Measurements from ENCODE around the gene KLHL29.

GRCh38 chr2:23668756-23669304 is 283.9 kb downstream of the KLHL29 start:
- TF ChIP-seq CTCF (IDR thresholded peaks at IDR 0.05) (no peak), POLR2A (IDR thresholded peaks at IDR 0.05) (no peak)

Measured in tibial nerve (tissue), 3 donors.